SHP77 treated with DMSO at 0.1 percent for 48 hours (cell line): Measurements from ENCODE around the gene RNF151.

Experiments used
- DNase-seq: peaks from one replicate; lab custom pipeline; 2025; lab: John Stamatoyannopoulos, UW

The RNF151 gene

DNA sequence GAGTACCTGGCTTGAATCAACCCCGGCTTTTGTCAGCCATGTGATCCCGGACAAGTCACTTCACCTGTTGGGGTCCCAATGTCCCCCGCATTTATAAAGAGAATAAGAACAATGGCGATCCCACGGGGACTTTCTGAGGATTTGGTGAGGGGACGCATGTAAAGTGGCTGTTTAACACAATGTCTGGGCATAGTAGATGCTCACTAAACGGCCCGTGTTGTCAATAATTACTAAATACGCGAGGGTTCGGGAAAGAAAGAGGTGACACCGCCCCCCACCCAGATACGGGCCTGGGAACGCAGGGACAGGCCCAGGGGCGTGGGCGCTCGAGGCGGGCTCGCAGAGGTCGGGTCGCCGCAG, 24.9 kb downstream of the RNF151 start:
- DNase-seq, result no peak

- DNase-seq, result no peak
Observed at GRCh38 chr16:1991948-1992703, 25.5 kb downstream of the RNF151 start.

DNA sequence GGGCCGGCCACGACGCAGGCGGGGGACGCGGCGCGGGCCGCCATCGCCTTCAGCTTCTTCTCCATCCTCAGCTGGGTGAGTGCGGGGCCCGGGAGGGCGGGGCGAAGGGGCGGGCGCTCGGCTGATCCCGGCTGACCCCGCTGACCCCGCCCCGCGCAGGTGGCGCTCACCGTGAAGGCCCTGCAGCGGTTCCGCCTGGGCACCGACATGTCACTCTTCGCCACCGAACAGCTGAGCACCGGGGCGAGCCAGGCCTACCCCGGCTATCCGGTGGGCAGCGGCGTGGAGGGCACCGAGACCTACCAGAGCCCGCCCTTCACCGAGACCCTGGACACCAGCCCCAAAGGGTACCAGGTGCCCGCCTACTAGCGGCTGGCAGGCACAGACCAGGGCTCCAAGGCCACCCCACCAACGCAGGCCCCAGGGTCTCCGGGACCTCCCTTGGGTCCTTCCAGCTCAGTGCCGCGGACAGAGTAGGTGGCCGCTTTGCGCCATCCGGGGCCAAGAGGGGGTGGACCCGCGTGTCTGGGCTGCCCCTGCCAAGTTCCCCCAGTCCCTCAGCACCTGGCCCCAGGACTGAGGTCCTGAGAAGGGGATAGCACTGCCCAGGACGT, 26.2 kb downstream of the RNF151 start:
- DNase-seq, result no peak

DNA sequence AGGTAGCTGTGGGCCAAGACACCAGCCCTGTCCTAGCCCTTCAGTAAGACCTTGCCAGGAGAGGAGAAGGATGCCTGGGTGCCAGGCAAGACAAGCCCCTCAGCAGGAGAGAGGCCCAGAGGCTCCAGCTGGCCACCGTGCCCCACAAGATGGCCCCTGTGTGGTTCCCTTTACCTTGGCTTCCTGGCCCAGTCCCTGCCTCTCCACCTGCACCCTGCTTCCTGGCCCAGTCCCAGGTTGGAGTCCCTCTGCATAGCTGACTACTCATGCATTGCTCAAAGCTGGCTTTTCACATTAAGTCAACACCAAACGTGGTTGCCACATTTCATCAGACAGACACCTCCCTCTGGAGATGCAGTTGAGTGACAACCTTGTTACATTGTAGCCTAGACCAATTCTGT, 27.1 kb downstream of the RNF151 start:
- no peak for DNase-seq

- DNase-seq, result no peak
Observed at GRCh38 chr16:1997494-1998359, 31.1 kb downstream of the RNF151 start.

DNA sequence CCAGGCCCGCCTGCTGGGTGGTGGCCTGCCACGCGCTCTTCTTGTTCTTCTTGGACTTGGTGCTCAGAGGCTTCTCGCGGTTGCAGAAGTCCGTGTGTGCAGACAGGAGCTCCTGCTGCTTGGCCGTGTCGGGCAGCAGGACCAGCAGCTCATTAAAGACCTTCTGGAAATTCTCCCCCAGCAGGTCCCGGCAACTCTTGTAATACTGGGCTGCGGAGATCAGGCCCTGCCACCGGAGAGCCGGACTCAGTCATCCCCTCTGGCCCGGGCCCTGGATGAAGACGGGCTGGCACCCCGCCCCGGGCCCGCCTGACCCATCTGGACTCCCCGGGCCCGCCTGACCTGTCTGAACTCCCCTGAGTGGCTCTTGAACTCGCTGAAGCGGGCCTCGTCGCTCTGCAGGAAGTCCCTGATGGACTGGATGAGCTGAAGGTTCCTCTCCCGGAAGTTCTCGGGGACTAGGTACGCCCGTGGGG, 31.7 kb downstream of the RNF151 start:
- DNase-seq, result no peak

- DNase-seq, result no peak
Observed at GRCh38 chr16:1998852-1999801, 32.5 kb downstream of the RNF151 start.

GRCh38 chr16:1999866-2000514, 33.3 kb downstream of the RNF151 start:
- no peak for DNase-seq

DNA sequence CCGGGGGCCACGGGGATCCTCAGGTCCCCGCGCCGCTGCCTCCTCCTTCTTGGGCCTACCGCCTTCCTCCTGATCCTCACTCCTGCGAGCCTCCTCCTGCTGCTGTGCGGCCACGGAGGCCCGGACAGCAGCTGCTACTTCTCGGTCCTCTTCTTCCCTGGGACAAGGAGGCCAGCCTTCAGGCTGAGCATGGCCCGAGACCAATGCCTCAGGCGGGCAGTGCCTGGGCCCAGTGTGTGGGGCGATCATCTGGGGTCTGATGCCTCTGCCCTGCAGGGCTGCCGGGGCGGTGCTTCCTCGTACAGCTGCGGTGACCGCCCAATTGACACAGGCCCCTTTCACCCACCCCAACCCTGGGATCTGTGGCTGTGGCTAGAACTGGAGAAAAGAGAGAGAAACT, 34.4 kb downstream of the RNF151 start:
- DNase-seq, result no peak

- DNase-seq, result no peak
Observed at GRCh38 chr16:2001456-2002355, 35.0 kb downstream of the RNF151 start.

DNA sequence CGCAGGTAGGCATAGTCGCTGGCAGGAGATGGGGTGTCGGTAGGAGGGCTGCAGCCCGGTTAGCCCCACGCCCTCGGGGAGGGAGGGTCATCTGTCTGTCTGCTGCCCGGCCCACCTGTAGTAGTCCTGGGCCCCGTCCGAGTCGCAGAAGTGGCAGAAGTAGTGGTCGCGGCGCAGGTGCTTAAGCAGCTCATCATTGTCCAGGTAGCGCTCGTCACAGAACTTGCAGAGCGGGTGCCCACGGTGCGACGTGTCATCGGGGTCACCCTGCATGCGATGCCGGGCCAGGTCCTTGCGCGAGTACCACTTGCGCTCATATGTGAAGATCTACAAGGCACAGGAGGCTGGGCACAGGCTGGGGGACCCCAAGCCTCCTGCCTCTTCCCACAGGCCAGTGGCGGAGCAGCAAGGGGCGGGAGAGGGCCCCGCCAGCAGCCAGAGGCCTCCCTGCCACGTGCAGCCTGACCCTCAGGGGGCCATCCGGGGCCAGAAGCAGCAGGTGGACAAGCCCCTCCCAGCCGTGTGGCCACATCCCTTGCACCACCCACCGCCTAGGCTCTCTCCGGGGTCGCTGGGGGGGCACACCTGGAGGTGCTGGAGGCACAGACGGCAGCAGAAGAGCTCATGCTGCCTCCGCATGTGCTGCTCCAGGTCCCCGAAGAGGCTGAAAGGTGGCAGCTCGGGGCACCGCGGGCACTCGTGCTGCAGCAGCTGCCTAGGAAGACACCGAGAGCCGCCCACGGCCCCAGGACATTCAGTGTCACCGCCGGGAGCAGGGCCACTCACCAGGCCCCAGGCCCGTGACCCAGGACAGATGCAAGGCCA, 36.0 kb downstream of the RNF151 start:
- DNase-seq, result no peak

- DNase-seq, result no peak
Observed at GRCh38 chr16:2003231-2003826, 36.7 kb downstream of the RNF151 start.

GRCh38 chr16:2003827-2004641, 37.4 kb downstream of the RNF151 start:
- peak; percentile 81 for DNase-seq

- no peak for DNase-seq
Observed at GRCh38 chr16:2004795-2005517, 38.3 kb downstream of the RNF151 start.

DNA sequence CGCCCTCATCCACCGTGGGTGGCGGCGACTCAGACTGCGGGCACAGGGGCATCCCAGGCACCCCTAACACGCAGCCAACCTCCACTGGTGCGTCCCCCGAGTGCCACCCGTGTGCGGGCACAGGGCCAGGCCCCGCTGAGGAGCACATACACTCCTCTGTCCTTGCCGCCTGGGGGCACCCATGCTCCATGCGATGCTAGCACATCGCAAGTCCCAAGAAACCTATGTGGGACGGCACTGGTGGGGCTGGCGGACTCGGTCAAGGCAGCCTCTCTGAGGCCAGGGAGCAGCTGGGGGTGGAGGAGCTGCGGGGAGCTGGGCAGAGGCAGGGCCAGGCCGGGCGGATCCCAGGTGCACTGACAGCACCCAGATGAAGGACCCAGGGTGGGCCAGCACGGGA, 39.0 kb downstream of the RNF151 start:
- DNase-seq, result no peak

GRCh38 chr16:2006317-2006716, 39.7 kb downstream of the RNF151 start:
- no peak for DNase-seq
